Mucosa of descending colon (tissue), 3 donors: ENCODE measurements around the gene USP36. TPM values are rescaled to one million over a fixed set of nuclear protein-coding genes. Genes with fewer than 3 reads are reported as not detected.
A peak's percentile ranks its signal among the peaks of the same experiment; 100 is the strongest.
"Not testable (repeated sequence)": the region's sequence is repeated elsewhere in the genome, so short reads cannot be mapped to it uniquely, and the experiment has no call there.

Source experiments
- ATAC-seq: fragments of 200-7000 bp; cut with Tn5 transposase; one replicate; pipeline ENCODE4 v1.9.1; 2020; ENCODE audit warnings: mild to moderate bottlenecking, moderate library complexity
- DNase-seq, 3 donors: peaks; one replicate each; pipeline ENCODE4 v3.0.0-alpha.2; 2020
- H3K36me3 ChIP-seq: fragments of 200-600 bp; one replicate; pipeline ENCODE4 v1.8.0; 2021; ENCODE audit warnings: low read depth, mild to moderate bottlenecking
- H3K4me1 ChIP-seq: fragments of 200-600 bp; one replicate; pipeline ENCODE4 v1.8.0; 2021; ENCODE audit warnings: low read depth, mild to moderate bottlenecking
- H3K4me3 ChIP-seq: fragments of 200-600 bp; one replicate; pipeline ENCODE4 v1.8.0; 2021; ENCODE audit warnings: mild to moderate bottlenecking
- H3K9me3 ChIP-seq: fragments of 200-600 bp; one replicate; pipeline ENCODE4 v1.8.0; 2021; ENCODE audit warnings: mild to moderate bottlenecking
- intact Hi-C, 2 donors: fragments of 100-400 bp; cut with DNase I in 1 of 2; cut with micrococcal nuclease in 1 of 2; formaldehyde crosslinking; loops; one replicate each; pipeline versions ENCODE4 v1.11.0 to v1.11.1; 2022; cut with DNase I, micrococcal nuclease
- total RNA-seq, 3 donors: library from RNA; stranded (reverse); fragmentation: NEBNext Ultra II Directional in 2 of 3; extraction: Animal tissue kit (Norgen Biotek cat#: 25700) in 2 of 3; gene quantifications; one replicate each; pipeline versions ENCODE4 v1.2.1 to v1.2.4, GENCODE V29; 2021 to 2023
- TF ChIP-seq, protein P1 (sequence below): fragments of 200-600 bp; IDR thresholded peaks from one replicate; pipeline ENCODE4 v1.8.0; 2022; ENCODE audit warnings: antibody characterized with exemption, mild to moderate bottlenecking
- donor health status: DM: no; HTN: no; CAD: no; lungs with moderate emphysema.
- donor health status: DM: no; HTN: no; CAD: no.
- donor health status: DM: no; HTN: yes; CAD: no.

The USP36 gene
- total RNA-seq, 3 donors from 2014 or later = 36.0 to 67.7 (median 41.4) TPM

DNA sequence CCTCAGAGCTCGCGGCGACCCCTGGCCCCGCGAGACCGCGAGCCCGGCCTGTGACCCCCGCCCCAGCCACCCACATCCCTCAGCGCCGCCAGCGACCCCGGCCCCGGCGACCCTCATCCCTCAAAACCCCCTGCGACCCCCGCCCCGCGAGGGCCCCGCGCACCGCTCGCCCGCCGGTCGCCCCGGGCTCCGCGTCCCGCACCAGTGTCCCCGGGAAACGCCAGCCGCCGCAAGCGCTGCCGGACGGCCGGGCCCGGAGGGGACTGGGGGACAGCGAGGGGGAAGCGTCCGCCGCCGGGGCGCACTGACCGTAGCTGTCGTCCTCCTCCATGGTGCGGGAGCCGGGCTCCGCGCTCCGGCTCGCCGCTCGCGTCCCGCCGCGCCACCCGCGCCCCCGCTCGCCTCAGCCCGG lies 58.7 kb downstream of the USP36 start, which contains the start of gene CYTH1:
Gene CYTH1, minus strand, starts transcription at position 381 of the 412 bp plus-strand sequence. Its CDS starts 50 bp downstream, at position 331.
- Histone ChIP-seq H3K4me1 (peaks cover 26% of the 10 kb centered on the region), H3K9me3 (no peaks in the 10 kb centered on the region), H3K4me3 (peak within 1 kb of the TSS; percentile 95), H3K36me3 (no peaks in the 10 kb centered on the region)
- intact Hi-C loops = no loop called here
- ATAC-seq (peak; percentile 2), DNase-seq (peak in 1 of 3 donors; percentile 79)
- TF ChIP-seq, protein P1, sequence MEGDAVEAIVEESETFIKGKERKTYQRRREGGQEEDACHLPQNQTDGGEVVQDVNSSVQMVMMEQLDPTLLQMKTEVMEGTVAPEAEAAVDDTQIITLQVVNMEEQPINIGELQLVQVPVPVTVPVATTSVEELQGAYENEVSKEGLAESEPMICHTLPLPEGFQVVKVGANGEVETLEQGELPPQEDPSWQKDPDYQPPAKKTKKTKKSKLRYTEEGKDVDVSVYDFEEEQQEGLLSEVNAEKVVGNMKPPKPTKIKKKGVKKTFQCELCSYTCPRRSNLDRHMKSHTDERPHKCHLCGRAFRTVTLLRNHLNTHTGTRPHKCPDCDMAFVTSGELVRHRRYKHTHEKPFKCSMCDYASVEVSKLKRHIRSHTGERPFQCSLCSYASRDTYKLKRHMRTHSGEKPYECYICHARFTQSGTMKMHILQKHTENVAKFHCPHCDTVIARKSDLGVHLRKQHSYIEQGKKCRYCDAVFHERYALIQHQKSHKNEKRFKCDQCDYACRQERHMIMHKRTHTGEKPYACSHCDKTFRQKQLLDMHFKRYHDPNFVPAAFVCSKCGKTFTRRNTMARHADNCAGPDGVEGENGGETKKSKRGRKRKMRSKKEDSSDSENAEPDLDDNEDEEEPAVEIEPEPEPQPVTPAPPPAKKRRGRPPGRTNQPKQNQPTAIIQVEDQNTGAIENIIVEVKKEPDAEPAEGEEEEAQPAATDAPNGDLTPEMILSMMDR = no peak

DNA sequence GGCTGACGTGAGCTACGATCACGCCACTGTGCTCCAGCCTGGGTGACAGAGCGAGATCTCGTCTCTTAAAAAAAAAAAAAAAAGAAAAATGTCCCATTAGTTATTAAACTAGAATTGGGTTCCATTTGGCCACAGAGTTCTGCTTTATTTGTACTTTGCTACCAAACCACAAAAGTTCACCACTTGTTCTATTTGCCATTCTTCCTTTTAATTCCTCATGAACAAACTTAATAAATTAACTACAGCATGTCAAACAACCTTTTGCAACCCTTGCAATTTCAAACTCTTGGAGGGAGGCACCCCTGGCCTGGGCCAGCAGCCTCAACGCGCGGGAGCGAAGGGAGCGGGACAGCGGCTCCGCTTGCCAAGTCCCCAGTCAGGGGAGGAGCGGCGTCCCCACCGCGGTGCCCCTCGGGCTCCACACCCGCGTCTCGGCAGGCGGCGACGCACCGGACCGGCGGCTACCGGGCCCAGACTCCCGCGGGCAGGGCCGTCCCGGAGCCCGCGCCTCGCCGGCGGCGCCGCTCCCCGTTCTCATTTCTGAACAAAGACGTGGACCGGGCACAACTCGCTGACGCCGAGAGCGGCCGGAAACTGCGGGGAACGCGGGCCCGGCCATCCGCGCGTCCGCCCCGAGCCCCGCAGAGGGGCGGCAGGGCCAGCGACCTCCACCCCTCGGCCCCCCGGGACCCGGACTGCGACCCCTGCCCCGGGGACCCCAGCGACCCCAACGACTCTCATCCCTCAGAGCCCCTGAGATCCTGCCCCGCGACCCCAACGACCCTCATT lies 59.3 kb downstream of the USP36 start:
- H3K36me3 ChIP-seq = no peaks in the 10 kb centered on the region
- peak overlapping the region; percentile 95 for H3K4me3 ChIP-seq
- no peaks in the 10 kb centered on the region for H3K9me3 ChIP-seq
- ATAC-seq (peak; percentile 32), DNase-seq (peak; percentile 52 to 82 (median 75))
- peaks cover 26% of the 10 kb centered on the region for H3K4me1 ChIP-seq
- intact Hi-C loops = no loop called here
- TF ChIP-seq, protein P1 = no peak

DNA sequence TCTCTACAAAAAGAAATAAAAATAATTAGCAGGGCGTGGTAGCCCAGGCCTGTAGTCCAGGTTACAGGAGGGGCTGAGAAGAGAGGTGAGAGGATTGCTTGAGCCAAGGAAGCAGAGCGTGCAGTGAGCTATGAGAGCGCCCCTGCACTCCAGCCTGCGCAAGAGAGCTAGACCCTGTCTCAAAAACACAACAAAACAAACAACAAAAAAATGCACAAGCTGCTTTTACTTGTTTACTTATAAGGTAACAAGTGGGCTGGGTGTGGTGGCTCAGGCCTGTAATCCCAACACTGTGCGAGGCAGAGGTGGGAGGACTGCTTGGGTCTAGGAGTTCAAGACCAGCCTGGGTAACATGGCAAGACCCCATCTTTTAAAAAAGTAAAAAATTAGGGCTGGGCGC lies 60.3 kb downstream of the USP36 start:
- no peak for ATAC-seq
- H3K4me3 ChIP-seq = no peak overlapping the region
- intact Hi-C loops = no loop called here
- H3K4me1 ChIP-seq = peaks cover 26% of the 10 kb centered on the region
- DNase-seq = no peak
- H3K36me3 ChIP-seq = no peaks in the 10 kb centered on the region
- no peaks in the 10 kb centered on the region for H3K9me3 ChIP-seq
- TF ChIP-seq, protein P1 = no peak

DNA sequence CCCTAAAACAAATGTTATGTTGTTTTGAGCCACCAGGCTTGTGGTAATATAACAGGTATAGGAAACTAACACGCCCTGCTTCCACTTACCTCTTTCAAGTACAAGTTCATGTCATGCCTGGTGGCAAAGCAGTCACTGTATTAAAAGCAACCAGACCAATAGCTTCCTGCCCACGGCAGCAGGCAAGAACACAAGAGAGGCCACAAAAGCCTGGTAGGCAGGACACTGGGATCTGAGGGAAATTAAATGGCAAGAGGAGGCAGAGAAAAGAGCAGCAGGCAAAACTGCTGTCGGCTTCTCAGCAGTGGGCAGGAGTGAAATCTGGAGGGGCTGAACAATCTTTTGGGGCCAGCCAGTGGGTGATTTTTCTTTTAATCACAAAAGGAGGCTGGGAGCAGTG lies 60.8 kb downstream of the USP36 start:
- Histone ChIP-seq H3K9me3 (no peaks in the 10 kb centered on the region), H3K4me1 (peaks cover 26% of the 10 kb centered on the region), H3K4me3 (no peak overlapping the region), H3K36me3 (no peaks in the 10 kb centered on the region)
- DNase-seq = peak in 1 of 3 donors; percentile 56
- intact Hi-C loops = no loop called here
- TF ChIP-seq, protein P1 = no peak
- peak; percentile 30 for ATAC-seq

DNA sequence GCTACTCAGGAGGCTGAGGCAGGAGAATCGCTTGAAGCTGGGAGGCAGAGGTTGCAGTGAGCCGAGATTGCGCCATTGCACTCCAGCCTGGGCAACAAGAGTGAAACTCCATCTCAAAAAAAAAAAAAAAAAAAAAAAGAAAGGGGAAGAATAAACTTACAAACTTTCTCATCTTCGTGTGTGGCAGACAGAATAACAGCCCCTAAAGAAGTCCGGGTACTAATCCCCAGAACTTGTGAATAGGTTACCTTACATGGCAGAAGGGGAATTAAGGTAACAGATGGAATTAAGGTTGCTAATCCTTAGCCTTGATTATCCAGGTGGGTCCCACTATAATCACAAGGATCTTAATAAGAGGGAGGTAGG lies 61.3 kb downstream of the USP36 start:
- H3K4me1 ChIP-seq = peaks cover 26% of the 10 kb centered on the region
- DNase-seq, H3K4me3 ChIP-seq, H3K9me3 ChIP-seq, ATAC-seq, intact Hi-C loops, H3K36me3 ChIP-seq: not testable (repeated sequence)

DNA sequence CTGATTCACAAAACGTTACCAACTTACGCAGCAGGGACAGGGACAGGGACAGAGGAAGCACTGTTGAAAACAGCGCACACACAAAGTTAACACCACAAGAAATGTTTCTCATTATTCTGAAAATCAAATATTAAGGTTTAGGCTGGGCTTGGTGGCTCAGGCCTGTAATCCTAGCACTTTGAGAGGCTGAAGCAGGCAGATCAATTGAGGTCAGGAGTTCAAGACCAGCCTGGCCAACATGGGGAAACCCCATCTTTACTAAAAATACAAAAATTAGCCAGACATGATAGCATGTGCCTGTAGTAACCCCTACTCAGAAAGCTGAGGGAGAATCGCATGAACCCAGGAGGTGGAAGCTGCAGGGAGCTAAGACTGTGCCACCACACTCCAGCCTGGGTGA lies 62.7 kb downstream of the USP36 start:
- no peak for ATAC-seq

More for the DNA sequence above, 62.7 kb downstream of the USP36 start:
- intact Hi-C loops = no loop called here
- TF ChIP-seq, protein P1 = no peak
- Histone ChIP-seq H3K4me3 (no peak overlapping the region), H3K36me3 (no peaks in the 10 kb centered on the region), H3K4me1 (peaks cover 13% of the 10 kb centered on the region), H3K9me3 (no peaks in the 10 kb centered on the region)
- DNase-seq = no peak
